ENCODE results near the gene CXorf65.

CXorf65 gene

GRCh38 chrX:71103110-71103983 is 3.2 kb downstream of the CXorf65 start:
- Histone ChIP-seq H3K36me3 (ENCODE audit: insufficient read depth, low read length) (no peaks in the 10 kb centered on the region), H3K4me3 (ENCODE audit: low read depth in 1 of 2, low read length in 2 of 2) (no peak overlapping the region), H3K4me1 (ENCODE audit: insufficient read depth, low read length) (peaks cover 13% of the 10 kb centered on the region), H3K9me3 (ENCODE audit: low read length) (no peaks in the 10 kb centered on the region), H3K9ac (ENCODE audit: low read length) (no peak overlapping the region), H3K27me3 (ENCODE audit: control insufficient read depth in 1 of 2, insufficient read depth in 2 of 2, low read length in 2 of 2) (peaks cover 0 to 8% of the 10 kb centered on the region in 2 donors), H3K27ac (ENCODE audit: low read depth, low read length) (no peak overlapping the region)

- peaks cover 5 to 7% of the 10 kb centered on the region in 2 donors for H3K27me3 ChIP-seq (ENCODE audit: control insufficient read depth in 1 of 2, insufficient read depth in 2 of 2, low read length in 2 of 2)
- peaks cover 22% of the 10 kb centered on the region for H3K4me1 ChIP-seq (ENCODE audit: insufficient read depth, low read length)
- no peaks in the 10 kb centered on the region for H3K36me3 ChIP-seq (ENCODE audit: insufficient read depth, low read length)
- no peaks in the 10 kb centered on the region for H3K9me3 ChIP-seq (ENCODE audit: low read length)
- no peak overlapping the region for H3K27ac ChIP-seq (ENCODE audit: low read depth, low read length)
- H3K4me3 ChIP-seq (ENCODE audit: low read depth in 1 of 2, low read length in 2 of 2): no peak overlapping the region
- no peak overlapping the region for H3K9ac ChIP-seq (ENCODE audit: low read length)
These were observed 4.2 kb downstream of the CXorf65 start for GRCh38 chrX:71102292-71102691.

GRCh38 chrX:71100581-71101505 is 5.7 kb downstream of the CXorf65 start:
- Histone ChIP-seq H3K4me1 (ENCODE audit: insufficient read depth, low read length) (peaks cover 22% of the 10 kb centered on the region), H3K9me3 (ENCODE audit: low read length) (no peaks in the 10 kb centered on the region), H3K9ac (ENCODE audit: low read length) (no peak overlapping the region), H3K4me3 (ENCODE audit: low read depth in 1 of 2, low read length in 2 of 2) (no peak overlapping the region), H3K27ac (ENCODE audit: low read depth, low read length) (no peak overlapping the region), H3K27me3 (ENCODE audit: control insufficient read depth in 1 of 2, insufficient read depth in 2 of 2, low read length in 2 of 2) (peaks cover 5 to 7% of the 10 kb centered on the region in 2 donors), H3K36me3 (ENCODE audit: insufficient read depth, low read length) (no peaks in the 10 kb centered on the region)

GRCh38 chrX:71099736-71100135 is 6.8 kb downstream of the CXorf65 start:
- Histone ChIP-seq H3K27ac (ENCODE audit: low read depth, low read length) (no peak overlapping the region), H3K9me3 (ENCODE audit: low read length) (no peaks in the 10 kb centered on the region), H3K27me3 (ENCODE audit: control insufficient read depth in 1 of 2, insufficient read depth in 2 of 2, low read length in 2 of 2) (peaks cover 5 to 7% of the 10 kb centered on the region in 2 donors), H3K36me3 (ENCODE audit: insufficient read depth, low read length) (no peaks in the 10 kb centered on the region), H3K4me1 (ENCODE audit: insufficient read depth, low read length) (peaks cover 22% of the 10 kb centered on the region), H3K9ac (ENCODE audit: low read length) (no peak overlapping the region), H3K4me3 (ENCODE audit: low read depth in 1 of 2, low read length in 2 of 2) (no peak overlapping the region)

GRCh38 chrX:71098951-71099506 is 7.5 kb downstream of the CXorf65 start:
- H3K9ac ChIP-seq (ENCODE audit: low read length): no peak overlapping the region
- H3K4me3 ChIP-seq (ENCODE audit: low read depth in 1 of 2, low read length in 2 of 2): no peak overlapping the region
- H3K9me3 ChIP-seq (ENCODE audit: low read length): no peaks in the 10 kb centered on the region
- H3K4me1 ChIP-seq (ENCODE audit: insufficient read depth, low read length): peaks cover 20% of the 10 kb centered on the region
- no peaks in the 10 kb centered on the region for H3K36me3 ChIP-seq (ENCODE audit: insufficient read depth, low read length)
- H3K27ac ChIP-seq (ENCODE audit: low read depth, low read length): no peak overlapping the region
- H3K27me3 ChIP-seq (ENCODE audit: control insufficient read depth in 1 of 2, insufficient read depth in 2 of 2, low read length in 2 of 2): peaks cover 5 to 7% of the 10 kb centered on the region in 2 donors

DNA sequence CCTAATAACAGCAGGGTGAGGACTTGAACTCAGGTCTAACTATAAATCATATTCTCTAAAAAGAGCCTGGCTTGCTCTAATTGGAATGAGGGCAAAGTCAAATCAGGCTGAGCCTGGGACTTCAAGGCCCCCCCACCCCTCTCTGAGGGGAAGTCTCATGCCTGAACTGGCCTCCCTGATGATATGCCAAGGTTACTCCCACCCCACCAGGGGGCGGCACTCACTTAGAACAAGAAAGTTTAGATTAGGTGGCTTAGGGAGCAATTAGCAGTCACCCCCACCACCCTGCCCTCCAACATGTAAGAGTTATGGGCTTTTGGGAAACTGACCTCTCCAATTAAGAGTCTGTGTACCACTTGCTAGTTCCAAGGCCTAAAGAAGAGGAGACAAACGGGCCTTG is 8.2 kb downstream of the CXorf65 start:
- no peaks in the 10 kb centered on the region for H3K9me3 ChIP-seq (ENCODE audit: low read length)
- H3K27me3 ChIP-seq (ENCODE audit: control insufficient read depth in 1 of 2, insufficient read depth in 2 of 2, low read length in 2 of 2): peaks cover 5 to 7% of the 10 kb centered on the region in 2 donors
- no peak overlapping the region for H3K27ac ChIP-seq (ENCODE audit: low read depth, low read length)
- no peak overlapping the region for H3K9ac ChIP-seq (ENCODE audit: low read length)
- peaks cover 13% of the 10 kb centered on the region for H3K4me1 ChIP-seq (ENCODE audit: insufficient read depth, low read length)
- H3K36me3 ChIP-seq (ENCODE audit: insufficient read depth, low read length): no peaks in the 10 kb centered on the region
- no peak overlapping the region for H3K4me3 ChIP-seq (ENCODE audit: low read depth in 1 of 2, low read length in 2 of 2)

DNA sequence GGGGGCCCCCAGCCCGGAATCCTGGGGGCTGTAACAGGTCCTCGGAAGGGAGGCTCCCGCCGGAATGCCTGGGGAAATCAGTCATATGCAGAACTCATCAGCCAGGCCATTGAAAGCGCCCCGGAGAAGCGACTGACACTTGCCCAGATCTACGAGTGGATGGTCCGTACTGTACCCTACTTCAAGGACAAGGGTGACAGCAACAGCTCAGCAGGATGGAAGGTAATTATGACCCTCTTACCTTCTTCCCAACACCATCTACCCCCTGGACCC is 9.8 kb downstream of the CXorf65 start:
- Histone ChIP-seq H3K36me3 (ENCODE audit: insufficient read depth, low read length) (no peaks in the 10 kb centered on the region), H3K9ac (ENCODE audit: low read length) (peak overlapping the region; percentile 53), H3K9me3 (ENCODE audit: low read length) (no peaks in the 10 kb centered on the region), H3K27me3 (ENCODE audit: control insufficient read depth in 1 of 2, insufficient read depth in 2 of 2, low read length in 2 of 2) (peaks cover 5 to 7% of the 10 kb centered on the region in 2 donors), H3K4me3 (ENCODE audit: low read depth in 1 of 2, low read length in 2 of 2) (peak overlapping the region; percentile 53 to 96), H3K4me1 (ENCODE audit: insufficient read depth, low read length) (peaks cover 12% of the 10 kb centered on the region), H3K27ac (ENCODE audit: low read depth, low read length) (peak overlapping the region; percentile 56)

DNA sequence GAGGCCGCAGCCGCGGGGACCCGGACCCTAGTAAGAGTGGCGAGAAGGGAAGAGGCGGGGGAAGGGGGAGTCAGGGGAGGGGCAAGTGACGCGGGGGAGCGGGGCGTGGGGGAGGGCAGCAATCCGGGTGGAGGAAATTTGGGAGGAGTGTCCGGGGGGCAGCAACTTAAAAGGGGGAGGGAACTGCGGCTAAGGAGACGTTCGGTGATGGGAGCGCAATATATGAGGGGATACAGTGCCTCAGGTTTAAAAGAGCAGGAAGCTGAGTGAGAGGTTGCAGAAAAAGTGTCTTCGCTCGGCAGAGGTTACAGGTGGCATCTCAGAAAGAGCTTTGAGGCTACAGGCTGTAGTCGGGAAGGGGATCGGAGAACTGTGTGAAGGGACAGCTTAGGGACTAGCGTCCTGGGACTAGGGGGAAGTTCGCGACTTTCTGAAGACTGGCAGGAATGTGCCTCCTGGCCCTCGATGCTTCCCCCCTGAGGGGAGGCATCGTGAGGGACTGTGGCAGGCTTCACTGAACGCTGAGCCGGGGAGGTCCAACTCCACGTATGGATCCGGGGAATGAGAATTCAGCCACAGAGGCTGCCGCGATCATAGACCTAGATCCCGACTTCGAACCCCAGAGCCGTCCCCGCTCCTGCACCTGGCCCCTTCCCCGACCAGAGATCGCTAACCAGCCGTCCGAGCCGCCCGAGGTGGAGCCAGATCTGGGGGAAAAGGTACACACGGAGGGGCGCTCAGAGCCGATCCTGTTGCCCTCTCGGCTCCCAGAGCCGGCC is 10.4 kb downstream of the CXorf65 start:
- no peaks in the 10 kb centered on the region for H3K9me3 ChIP-seq (ENCODE audit: low read length)
- peaks cover 5 to 7% of the 10 kb centered on the region in 2 donors for H3K27me3 ChIP-seq (ENCODE audit: control insufficient read depth in 1 of 2, insufficient read depth in 2 of 2, low read length in 2 of 2)
- H3K36me3 ChIP-seq (ENCODE audit: insufficient read depth, low read length): no peaks in the 10 kb centered on the region
- H3K27ac ChIP-seq (ENCODE audit: low read depth, low read length): peak overlapping the region; percentile 56
- H3K9ac ChIP-seq (ENCODE audit: low read length): peak overlapping the region; percentile 53
- H3K4me3 ChIP-seq (ENCODE audit: low read depth in 1 of 2, low read length in 2 of 2): peak overlapping the region; percentile 53 to 96
- peaks cover 12% of the 10 kb centered on the region for H3K4me1 ChIP-seq (ENCODE audit: insufficient read depth, low read length)

DNA sequence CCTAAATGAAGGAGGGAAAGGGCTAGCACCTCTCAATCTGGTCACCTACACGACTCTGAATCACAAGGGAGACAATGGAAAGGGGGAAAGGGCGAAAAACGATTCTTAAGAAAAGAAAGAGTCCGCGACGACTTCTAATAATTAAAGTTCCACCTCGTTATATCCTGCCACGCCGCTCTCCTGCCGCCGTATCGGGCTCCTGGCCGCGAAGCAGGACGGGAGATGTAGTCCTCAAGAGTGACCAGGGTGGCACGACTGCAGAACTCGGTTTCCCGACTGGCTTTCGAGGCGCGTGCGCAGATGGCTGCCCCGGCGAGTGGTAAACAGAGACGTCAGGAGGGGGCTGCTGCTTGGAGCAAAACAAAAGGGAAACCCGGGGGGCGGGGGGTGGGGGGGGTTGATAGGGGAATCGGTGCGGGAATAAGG is 11.0 kb downstream of the CXorf65 start, which contains the start of gene FOXO4:
Gene FOXO4, plus strand, starts transcription at position 297 of the 426 bp plus-strand sequence. CDS start 678 bp downstream, outside the sequence.
- peak within 1 kb of the TSS; percentile 56 for H3K27ac ChIP-seq (ENCODE audit: low read depth, low read length)
- no peaks in the 10 kb centered on the region for H3K9me3 ChIP-seq (ENCODE audit: low read length)
- H3K4me3 ChIP-seq (ENCODE audit: low read depth in 1 of 2, low read length in 2 of 2): peak within 1 kb of the TSS; percentile 53 to 96
- peaks cover 12% of the 10 kb centered on the region for H3K4me1 ChIP-seq (ENCODE audit: insufficient read depth, low read length)
- H3K9ac ChIP-seq (ENCODE audit: low read length): peak within 1 kb of the TSS; percentile 53
- H3K36me3 ChIP-seq (ENCODE audit: insufficient read depth, low read length): no peaks in the 10 kb centered on the region
- peaks cover under 1 to 5% of the 10 kb centered on the region in 2 donors for H3K27me3 ChIP-seq (ENCODE audit: control insufficient read depth in 1 of 2, insufficient read depth in 2 of 2, low read length in 2 of 2)

DNA sequence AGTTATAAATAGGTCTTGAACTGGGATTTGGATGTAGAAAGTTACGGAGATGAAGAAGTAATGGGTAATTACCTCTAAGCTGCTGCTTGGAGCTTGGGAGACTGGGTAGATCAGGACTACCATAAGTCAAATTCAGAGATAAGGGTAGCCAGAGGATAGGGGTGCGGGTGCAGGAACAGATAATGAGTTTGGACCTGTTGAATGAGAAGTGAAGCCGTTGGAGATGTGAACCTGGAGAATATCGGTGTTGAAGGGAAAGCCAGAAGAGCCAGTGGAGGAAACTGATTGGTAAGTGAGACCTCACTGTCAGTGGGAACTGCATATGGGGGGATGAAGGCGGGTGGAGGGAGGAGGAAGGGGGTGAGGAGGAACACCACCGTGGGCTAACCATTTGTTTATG is 11.5 kb downstream of the CXorf65 start:
- Histone ChIP-seq H3K4me3 (ENCODE audit: low read depth in 1 of 2, low read length in 2 of 2) (peak overlapping the region; percentile 33 to 56), H3K9ac (ENCODE audit: low read length) (no peak overlapping the region), H3K36me3 (ENCODE audit: insufficient read depth, low read length) (no peaks in the 10 kb centered on the region), H3K27ac (ENCODE audit: low read depth, low read length) (no peak overlapping the region), H3K4me1 (ENCODE audit: insufficient read depth, low read length) (peaks cover 12% of the 10 kb centered on the region), H3K27me3 (ENCODE audit: control insufficient read depth in 1 of 2, insufficient read depth in 2 of 2, low read length in 2 of 2) (peaks cover 0 to 5% of the 10 kb centered on the region in 2 donors), H3K9me3 (ENCODE audit: low read length) (no peaks in the 10 kb centered on the region)
